ENCODE measurements around the gene NPAS3. TPM values are rescaled to one million over a fixed set of nuclear protein-coding genes. Genes with fewer than 3 reads are reported as not detected.

NPAS3 gene
- polyA plus RNA-seq, 4 donors, result 1.6 to 9.6 (median 8.4) TPM

- no peak for DNase-seq (ENCODE audit: low read depth in 4 of 4, low spot score in 3 of 4)
Measured at GRCh38 chr14:33834466-33835260, 896.0 kb downstream of the NPAS3 start.

GRCh38 chr14:33835261-33835655 is 896.6 kb downstream of the NPAS3 start:
- DNase-seq (ENCODE audit: low read depth in 4 of 4, low spot score in 3 of 4), result no peak

GRCh38 chr14:33835677-33836076 is 897.0 kb downstream of the NPAS3 start:
- no peak for DNase-seq (ENCODE audit: low read depth in 4 of 4, low spot score in 3 of 4)

GRCh38 chr14:33836203-33836899 is 897.7 kb downstream of the NPAS3 start:
- no peak for DNase-seq (ENCODE audit: low read depth in 4 of 4, low spot score in 3 of 4)

GRCh38 chr14:33836900-33837577 is 898.4 kb downstream of the NPAS3 start:
- no peak for DNase-seq (ENCODE audit: low read depth in 4 of 4, low spot score in 3 of 4)

GRCh38 chr14:33837943-33838683 is 899.4 kb downstream of the NPAS3 start:
- no peak for DNase-seq (ENCODE audit: low read depth in 4 of 4, low spot score in 3 of 4)

GRCh38 chr14:33839193-33840076 is 900.8 kb downstream of the NPAS3 start:
- DNase-seq (ENCODE audit: low read depth in 4 of 4, low spot score in 3 of 4), result peak in 2 of 4 donors; percentile 18 to 29

- no peak for DNase-seq (ENCODE audit: low read depth in 4 of 4, low spot score in 3 of 4)
Measured at GRCh38 chr14:33840797-33841196, 902.1 kb downstream of the NPAS3 start.

GRCh38 chr14:33842299-33842698 is 903.6 kb downstream of the NPAS3 start:
- no peak for DNase-seq (ENCODE audit: low read depth in 4 of 4, low spot score in 3 of 4)

- DNase-seq (ENCODE audit: low read depth in 4 of 4, low spot score in 3 of 4), result no peak
Measured at GRCh38 chr14:33844118-33844517, 905.4 kb downstream of the NPAS3 start.

GRCh38 chr14:33846100-33846824 is 907.6 kb downstream of the NPAS3 start:
- no peak for DNase-seq (ENCODE audit: low read depth in 4 of 4, low spot score in 3 of 4)

- no peak for DNase-seq (ENCODE audit: low read depth in 4 of 4, low spot score in 3 of 4)
Measured at GRCh38 chr14:33847066-33847465, 908.4 kb downstream of the NPAS3 start.

- DNase-seq (ENCODE audit: low read depth in 4 of 4, low spot score in 3 of 4), result no peak
Measured at GRCh38 chr14:33848009-33848408, 909.3 kb downstream of the NPAS3 start.

- peak; percentile 49 to 68 (median 58) for DNase-seq (ENCODE audit: low read depth in 4 of 4, low spot score in 3 of 4)
Measured at GRCh38 chr14:33848706-33849454, 910.2 kb downstream of the NPAS3 start.

- DNase-seq (ENCODE audit: low read depth in 4 of 4, low spot score in 3 of 4), result no peak
Measured at GRCh38 chr14:33849455-33849801, 910.7 kb downstream of the NPAS3 start.

GRCh38 chr14:33850826-33851225 is 912.1 kb downstream of the NPAS3 start:
- DNase-seq (ENCODE audit: low read depth in 4 of 4, low spot score in 3 of 4), result no peak

GRCh38 chr14:33851366-33851765 is 912.7 kb downstream of the NPAS3 start:
- DNase-seq (ENCODE audit: low read depth in 4 of 4, low spot score in 3 of 4), result no peak

- DNase-seq (ENCODE audit: low read depth in 4 of 4, low spot score in 3 of 4), result no peak
Measured at GRCh38 chr14:33851931-33852330, 913.3 kb downstream of the NPAS3 start.
